Measurements from ENCODE around the gene CD9.

Gene CD9

DNA sequence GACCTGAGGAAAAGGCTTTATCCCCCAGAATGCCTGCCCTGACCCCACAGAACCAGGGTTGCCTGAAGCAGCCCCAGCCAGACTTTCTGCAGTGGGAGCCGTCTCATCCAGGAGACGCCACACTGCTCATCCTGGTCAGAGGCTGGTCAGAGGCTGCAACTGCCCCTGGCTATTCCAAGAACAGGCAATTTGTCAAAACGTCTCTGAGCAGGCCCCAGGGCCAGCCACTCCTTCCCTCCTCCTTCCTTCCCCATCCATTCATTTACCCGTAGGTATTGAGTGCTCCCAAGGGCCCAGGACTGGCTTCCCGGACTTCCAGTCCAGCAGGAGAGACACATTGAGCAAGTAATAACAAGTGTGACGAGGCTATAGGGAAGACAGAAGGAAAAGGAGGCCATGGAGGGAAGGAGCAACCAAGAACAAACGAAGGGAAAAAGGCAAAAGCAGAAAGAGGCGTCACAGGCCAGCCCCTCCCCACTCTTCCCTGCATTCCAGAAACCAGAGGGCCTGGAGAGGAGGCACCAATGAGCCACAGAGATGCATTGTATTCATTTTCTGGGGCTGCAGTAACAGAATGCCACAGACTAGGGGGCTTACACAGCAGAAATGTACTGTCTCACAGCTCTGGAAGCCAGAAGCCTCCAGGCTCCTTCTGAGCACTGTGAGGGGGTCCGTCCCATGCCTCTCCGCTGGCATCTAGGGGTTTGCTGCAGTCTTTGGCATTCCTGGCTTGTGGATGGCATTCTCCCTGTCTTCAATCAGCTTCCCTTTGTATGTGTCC lies 21.0 kb upstream of the CD9 start:
- peak; percentile 45; the same call in 2 of the 3 replicates for ATAC-seq

DNA sequence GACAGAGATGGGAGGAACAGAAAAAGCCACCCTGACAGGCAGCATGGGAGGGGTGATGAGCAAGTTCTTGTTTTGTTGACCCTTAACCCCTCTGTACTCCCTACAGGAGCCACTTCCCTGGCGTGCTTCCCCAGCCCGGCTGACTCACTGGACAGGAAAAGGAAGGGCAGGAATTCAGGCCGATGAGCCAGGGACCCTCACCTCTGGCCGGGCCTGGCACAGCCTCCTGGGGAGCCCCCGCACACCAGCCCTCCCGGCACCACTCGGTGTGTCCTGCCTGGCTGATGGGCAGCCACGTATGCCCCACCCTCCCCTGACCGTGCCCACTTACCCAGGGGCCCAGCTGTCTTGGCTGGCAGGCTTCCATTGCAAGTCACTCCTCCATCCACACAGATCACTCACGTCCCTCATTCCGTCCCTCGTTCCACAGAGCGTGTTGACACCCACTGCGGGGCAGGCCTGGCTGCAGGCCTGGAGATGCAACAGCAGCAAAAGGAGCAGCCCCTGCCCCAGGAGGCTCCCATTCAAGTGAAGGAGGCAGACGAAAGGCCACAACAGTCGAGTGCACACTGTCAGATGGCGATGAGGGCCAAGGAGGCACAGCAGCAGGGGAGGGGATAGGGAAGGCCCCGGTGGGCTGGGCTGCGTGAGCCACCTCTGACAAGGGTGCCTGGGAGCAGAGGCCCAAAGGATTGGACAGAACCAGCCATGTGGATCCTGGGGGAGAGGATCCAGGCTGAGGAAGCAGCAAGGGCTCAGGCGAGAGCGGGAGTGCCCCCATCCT lies 19.7 kb upstream of the CD9 start:
- ATAC-seq = peak; percentile 52
- TF ChIP-seq ZC3H10 (CRISPR knock-in tag; IDR thresholded peaks at IDR 0.05) = no peak
- TF ChIP-seq ZFP30 (CRISPR knock-in tag; IDR thresholded peaks at IDR 0.05) = no peak
- no peak for TF ChIP-seq BACH2 (CRISPR knock-in tag; IDR thresholded peaks at IDR 0.05; ENCODE audit: borderline replicate concordance)

More for the DNA sequence above, 21.0 kb upstream of the CD9 start:
- TF ChIP-seq, protein P1, sequence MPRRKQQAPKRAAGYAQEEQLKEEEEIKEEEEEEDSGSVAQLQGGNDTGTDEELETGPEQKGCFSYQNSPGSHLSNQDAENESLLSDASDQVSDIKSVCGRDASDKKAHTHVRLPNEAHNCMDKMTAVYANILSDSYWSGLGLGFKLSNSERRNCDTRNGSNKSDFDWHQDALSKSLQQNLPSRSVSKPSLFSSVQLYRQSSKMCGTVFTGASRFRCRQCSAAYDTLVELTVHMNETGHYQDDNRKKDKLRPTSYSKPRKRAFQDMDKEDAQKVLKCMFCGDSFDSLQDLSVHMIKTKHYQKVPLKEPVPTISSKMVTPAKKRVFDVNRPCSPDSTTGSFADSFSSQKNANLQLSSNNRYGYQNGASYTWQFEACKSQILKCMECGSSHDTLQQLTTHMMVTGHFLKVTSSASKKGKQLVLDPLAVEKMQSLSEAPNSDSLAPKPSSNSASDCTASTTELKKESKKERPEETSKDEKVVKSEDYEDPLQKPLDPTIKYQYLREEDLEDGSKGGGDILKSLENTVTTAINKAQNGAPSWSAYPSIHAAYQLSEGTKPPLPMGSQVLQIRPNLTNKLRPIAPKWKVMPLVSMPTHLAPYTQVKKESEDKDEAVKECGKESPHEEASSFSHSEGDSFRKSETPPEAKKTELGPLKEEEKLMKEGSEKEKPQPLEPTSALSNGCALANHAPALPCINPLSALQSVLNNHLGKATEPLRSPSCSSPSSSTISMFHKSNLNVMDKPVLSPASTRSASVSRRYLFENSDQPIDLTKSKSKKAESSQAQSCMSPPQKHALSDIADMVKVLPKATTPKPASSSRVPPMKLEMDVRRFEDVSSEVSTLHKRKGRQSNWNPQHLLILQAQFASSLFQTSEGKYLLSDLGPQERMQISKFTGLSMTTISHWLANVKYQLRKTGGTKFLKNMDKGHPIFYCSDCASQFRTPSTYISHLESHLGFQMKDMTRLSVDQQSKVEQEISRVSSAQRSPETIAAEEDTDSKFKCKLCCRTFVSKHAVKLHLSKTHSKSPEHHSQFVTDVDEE (CRISPR knock-in tag; IDR thresholded peaks at IDR 0.05) = no peak
- TF ChIP-seq PPARA (CRISPR knock-in tag; IDR thresholded peaks at IDR 0.05; ENCODE audit: borderline replicate concordance) (no peak), SNAI2 (CRISPR knock-in tag; IDR thresholded peaks at IDR 0.05) (no peak), ZFP3 (CRISPR knock-in tag; IDR thresholded peaks at IDR 0.05) (no peak), ZNF565 (CRISPR knock-in tag; conservative IDR thresholded peaks at IDR 0.05; ENCODE audit: low read depth) (no peak), ZNF70 (CRISPR knock-in tag; IDR thresholded peaks at IDR 0.05) (no peak), ESRRG (CRISPR knock-in tag; IDR thresholded peaks at IDR 0.05) (no peak), ZNF8 (CRISPR knock-in tag; IDR thresholded peaks at IDR 0.05) (no peak), BACH2 (CRISPR knock-in tag; IDR thresholded peaks at IDR 0.05; ENCODE audit: borderline replicate concordance) (no peak), OSR1 (CRISPR knock-in tag; IDR thresholded peaks at IDR 0.05) (no peak), TOX (CRISPR knock-in tag; IDR thresholded peaks at IDR 0.05; ENCODE audit: borderline replicate concordance) (no peak), CSDC2 (CRISPR knock-in tag; IDR thresholded peaks at IDR 0.05) (no peak), RARB (CRISPR knock-in tag; IDR thresholded peaks at IDR 0.05) (no peak), ZFP30 (CRISPR knock-in tag; IDR thresholded peaks at IDR 0.05) (no peak), ARNTL (CRISPR knock-in tag; IDR thresholded peaks at IDR 0.05; ENCODE audit: borderline replicate concordance, low read depth) (no peak)
- TF ChIP-seq, protein P2, sequence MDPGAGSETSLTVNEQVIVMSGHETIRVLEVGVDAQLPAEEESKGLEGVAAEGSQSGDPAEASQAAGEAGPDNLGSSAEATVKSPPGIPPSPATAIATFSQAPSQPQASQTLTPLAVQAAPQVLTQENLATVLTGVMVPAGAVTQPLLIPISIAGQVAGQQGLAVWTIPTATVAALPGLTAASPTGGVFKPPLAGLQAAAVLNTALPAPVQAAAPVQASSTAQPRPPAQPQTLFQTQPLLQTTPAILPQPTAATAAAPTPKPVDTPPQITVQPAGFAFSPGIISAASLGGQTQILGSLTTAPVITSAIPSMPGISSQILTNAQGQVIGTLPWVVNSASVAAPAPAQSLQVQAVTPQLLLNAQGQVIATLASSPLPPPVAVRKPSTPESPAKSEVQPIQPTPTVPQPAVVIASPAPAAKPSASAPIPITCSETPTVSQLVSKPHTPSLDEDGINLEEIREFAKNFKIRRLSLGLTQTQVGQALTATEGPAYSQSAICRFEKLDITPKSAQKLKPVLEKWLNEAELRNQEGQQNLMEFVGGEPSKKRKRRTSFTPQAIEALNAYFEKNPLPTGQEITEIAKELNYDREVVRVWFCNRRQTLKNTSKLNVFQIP (CRISPR knock-in tag; IDR thresholded peaks at IDR 0.05; ENCODE audit: borderline replicate concordance, low read depth) = no peak
- TF ChIP-seq, protein P3, sequence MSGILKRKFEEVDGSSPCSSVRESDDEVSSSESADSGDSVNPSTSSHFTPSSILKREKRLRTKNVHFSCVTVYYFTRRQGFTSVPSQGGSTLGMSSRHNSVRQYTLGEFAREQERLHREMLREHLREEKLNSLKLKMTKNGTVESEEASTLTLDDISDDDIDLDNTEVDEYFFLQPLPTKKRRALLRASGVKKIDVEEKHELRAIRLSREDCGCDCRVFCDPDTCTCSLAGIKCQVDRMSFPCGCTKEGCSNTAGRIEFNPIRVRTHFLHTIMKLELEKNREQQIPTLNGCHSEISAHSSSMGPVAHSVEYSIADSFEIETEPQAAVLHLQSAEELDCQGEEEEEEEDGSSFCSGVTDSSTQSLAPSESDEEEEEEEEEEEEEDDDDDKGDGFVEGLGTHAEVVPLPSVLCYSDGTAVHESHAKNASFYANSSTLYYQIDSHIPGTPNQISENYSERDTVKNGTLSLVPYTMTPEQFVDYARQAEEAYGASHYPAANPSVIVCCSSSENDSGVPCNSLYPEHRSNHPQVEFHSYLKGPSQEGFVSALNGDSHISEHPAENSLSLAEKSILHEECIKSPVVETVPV (CRISPR knock-in tag; IDR thresholded peaks at IDR 0.05) = no peak

DNA sequence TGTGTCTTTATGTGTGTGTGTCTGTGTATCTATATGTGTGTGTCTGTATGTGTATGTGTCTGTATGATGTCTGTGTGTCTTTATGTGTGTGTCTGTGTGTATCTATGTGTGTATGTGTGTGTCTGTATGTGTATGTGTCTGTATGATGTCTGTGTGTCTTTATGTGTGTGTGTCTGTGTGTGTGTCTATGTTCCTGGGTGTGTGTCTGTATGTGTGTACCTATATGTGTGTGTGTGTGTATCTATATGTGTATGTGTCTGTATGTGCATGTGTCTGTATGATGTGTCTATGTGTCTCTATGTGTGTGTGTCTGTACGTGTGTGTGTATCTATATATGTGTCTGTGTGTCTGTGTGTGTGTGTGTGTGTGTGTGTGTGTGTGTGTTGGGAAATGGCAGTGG lies 19.0 kb upstream of the CD9 start:
- ATAC-seq = no peak
- TF ChIP-seq, protein P3 (CRISPR knock-in tag; IDR thresholded peaks at IDR 0.05) = no peak
- no peak for TF ChIP-seq ZNF70 (CRISPR knock-in tag; IDR thresholded peaks at IDR 0.05)
- TF ChIP-seq, protein P4, sequence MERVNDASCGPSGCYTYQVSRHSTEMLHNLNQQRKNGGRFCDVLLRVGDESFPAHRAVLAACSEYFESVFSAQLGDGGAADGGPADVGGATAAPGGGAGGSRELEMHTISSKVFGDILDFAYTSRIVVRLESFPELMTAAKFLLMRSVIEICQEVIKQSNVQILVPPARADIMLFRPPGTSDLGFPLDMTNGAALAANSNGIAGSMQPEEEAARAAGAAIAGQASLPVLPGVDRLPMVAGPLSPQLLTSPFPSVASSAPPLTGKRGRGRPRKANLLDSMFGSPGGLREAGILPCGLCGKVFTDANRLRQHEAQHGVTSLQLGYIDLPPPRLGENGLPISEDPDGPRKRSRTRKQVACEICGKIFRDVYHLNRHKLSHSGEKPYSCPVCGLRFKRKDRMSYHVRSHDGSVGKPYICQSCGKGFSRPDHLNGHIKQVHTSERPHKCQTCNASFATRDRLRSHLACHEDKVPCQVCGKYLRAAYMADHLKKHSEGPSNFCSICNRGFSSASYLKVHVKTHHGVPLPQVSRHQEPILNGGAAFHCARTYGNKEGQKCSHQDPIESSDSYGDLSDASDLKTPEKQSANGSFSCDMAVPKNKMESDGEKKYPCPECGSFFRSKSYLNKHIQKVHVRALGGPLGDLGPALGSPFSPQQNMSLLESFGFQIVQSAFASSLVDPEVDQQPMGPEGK (CRISPR knock-in tag; IDR thresholded peaks at IDR 0.05; ENCODE audit: borderline replicate concordance) = no peak
- TF ChIP-seq ZNF8 (CRISPR knock-in tag; IDR thresholded peaks at IDR 0.05) = no peak
- TF ChIP-seq, protein P2 (CRISPR knock-in tag; IDR thresholded peaks at IDR 0.05; ENCODE audit: borderline replicate concordance, low read depth) = no peak
- no peak for TF ChIP-seq ZFP30 (CRISPR knock-in tag; IDR thresholded peaks at IDR 0.05)
- TF ChIP-seq GLIS3 (CRISPR knock-in tag; IDR thresholded peaks at IDR 0.05) = no peak
- TF ChIP-seq ZNF565 (CRISPR knock-in tag; conservative IDR thresholded peaks at IDR 0.05; ENCODE audit: low read depth) = no peak
- TF ChIP-seq, protein P1 (CRISPR knock-in tag; IDR thresholded peaks at IDR 0.05) = no peak
- no peak for TF ChIP-seq ESRRG (CRISPR knock-in tag; IDR thresholded peaks at IDR 0.05)

All from SK-N-SH treated with all-trans-retinoic acid at 6 μM for 48 hours (cell line).